Neural progenitor cell (in vitro differentiated cells): ENCODE results near the gene GULP1. TPM values are rescaled to one million over a fixed set of nuclear protein-coding genes. Genes with fewer than 3 reads are reported as not detected.

ENCODE experiments used
- DNase-seq: peaks from one replicate; pipeline ENCODE4 v3.0.0-alpha.2; 2016; ENCODE audit warnings: low spot score
- H2AFZ ChIP-seq: fragments of 200-600 bp; sonication (generic); replicated peaks from 2 replicates; pipeline ENCODE4 v1.6.1; 2016; ENCODE audit warnings: antibody characterized with exemption
- H3F3A ChIP-seq: fragments of 200-600 bp; sonication (generic); 2 replicates; pipeline ENCODE4 v1.6.1; 2016; ENCODE audit warnings: antibody characterized with exemption, low read depth
- H3K27ac ChIP-seq: fragments of 200-600 bp; sonication (generic); 2 replicates; pipeline ENCODE4 v1.5.1; 2016; ENCODE audit warnings: mild to moderate bottlenecking
- H3K27me3 ChIP-seq: fragments of 200-600 bp; sonication (generic); 2 replicates; pipeline ENCODE4 v1.6.1; 2016; ENCODE audit warnings: mild to moderate bottlenecking, moderate library complexity
- H3K36me3 ChIP-seq: fragments of 200-600 bp; sonication (generic); 2 replicates; pipeline ENCODE4 v1.5.1; 2016
- H3K4me1 ChIP-seq: fragments of 200-600 bp; sonication (generic); 2 replicates; pipeline ENCODE4 v1.6.1; 2016; ENCODE audit warnings: mixed run types
- H3K4me2 ChIP-seq: fragments of 200-600 bp; sonication (generic); 2 replicates; pipeline ENCODE4 v1.6.1; 2016
- H3K4me3 ChIP-seq: fragments of 200-600 bp; sonication (generic); 2 replicates; pipeline ENCODE4 v1.5.1; 2016
- H3K79me2 ChIP-seq: fragments of 200-600 bp; sonication (generic); 2 replicates; pipeline ENCODE4 v1.6.1; 2016; ENCODE audit warnings: low read depth
- H3K9ac ChIP-seq: fragments of 200-600 bp; sonication (generic); 2 replicates; pipeline ENCODE4 v1.6.1; 2016
- H3K9me3 ChIP-seq: fragments of 200-600 bp; sonication (generic); 2 replicates; pipeline ENCODE4 v1.5.1; 2016; ENCODE audit warnings: low read depth
- H4K20me1 ChIP-seq: fragments of 200-600 bp; sonication (generic); 2 replicates; pipeline ENCODE4 v1.6.1; 2016; ENCODE audit warnings: low read depth
- H3K27ac Mint-ChIP-seq: 3 replicates; pipeline ENCODE4 v1.8.0; 2021; ENCODE audit warnings: mixed read lengths
- H3K27me3 Mint-ChIP-seq: 2 replicates; pipeline ENCODE4 v1.8.0; 2022; ENCODE audit warnings: low read depth, mild to moderate bottlenecking, inconsistent platforms, moderate library complexity, mixed read lengths; ENCODE audit not compliant: insufficient read depth
- H3K36me3 Mint-ChIP-seq: 3 replicates; pipeline ENCODE4 v1.8.0; 2021; ENCODE audit warnings: mixed read lengths
- H3K4me1 Mint-ChIP-seq: 3 replicates; pipeline ENCODE4 v1.8.0; 2021; ENCODE audit warnings: mixed read lengths
- H3K4me3 Mint-ChIP-seq: 3 replicates; pipeline ENCODE4 v1.8.0; 2021; ENCODE audit warnings: mild to moderate bottlenecking, moderate library complexity, mixed read lengths
- H3K9me3 Mint-ChIP-seq: 3 replicates; pipeline ENCODE4 v1.8.0; 2020; ENCODE audit warnings: mixed read lengths
- EZH2 ChIP-seq: fragments of 200-600 bp; sonication (generic); IDR thresholded peaks from 2 replicates; pipeline ENCODE4 v1.6.1; 2017; ENCODE audit warnings: antibody characterized with exemption, mild to moderate bottlenecking, moderate library complexity
- EZH2phosphoT487 ChIP-seq: fragments of 200-600 bp; sonication (generic); IDR thresholded peaks from 2 replicates; pipeline ENCODE4 v1.6.1; 2017; ENCODE audit warnings: antibody characterized with exemption
- total RNA-seq: library from RNA; depleted of rRNA; stranded (reverse); fragments of >200 nt; gene quantifications from 2 replicates; pipeline ENCODE4 v1.2.3, GENCODE V29; 2015; ENCODE audit warnings: low replicate concordance
- TF ChIP-seq, protein P1 (sequence below): fragments of 200-600 bp; sonication (generic); IDR thresholded peaks from 2 replicates; pipeline ENCODE4 v1.5.1; 2017; ENCODE audit warnings: antibody characterized with exemption, mild to moderate bottlenecking

The GULP1 gene
- total RNA-seq, 1 donor from 2014 or later, result 154 TPM

DNA sequence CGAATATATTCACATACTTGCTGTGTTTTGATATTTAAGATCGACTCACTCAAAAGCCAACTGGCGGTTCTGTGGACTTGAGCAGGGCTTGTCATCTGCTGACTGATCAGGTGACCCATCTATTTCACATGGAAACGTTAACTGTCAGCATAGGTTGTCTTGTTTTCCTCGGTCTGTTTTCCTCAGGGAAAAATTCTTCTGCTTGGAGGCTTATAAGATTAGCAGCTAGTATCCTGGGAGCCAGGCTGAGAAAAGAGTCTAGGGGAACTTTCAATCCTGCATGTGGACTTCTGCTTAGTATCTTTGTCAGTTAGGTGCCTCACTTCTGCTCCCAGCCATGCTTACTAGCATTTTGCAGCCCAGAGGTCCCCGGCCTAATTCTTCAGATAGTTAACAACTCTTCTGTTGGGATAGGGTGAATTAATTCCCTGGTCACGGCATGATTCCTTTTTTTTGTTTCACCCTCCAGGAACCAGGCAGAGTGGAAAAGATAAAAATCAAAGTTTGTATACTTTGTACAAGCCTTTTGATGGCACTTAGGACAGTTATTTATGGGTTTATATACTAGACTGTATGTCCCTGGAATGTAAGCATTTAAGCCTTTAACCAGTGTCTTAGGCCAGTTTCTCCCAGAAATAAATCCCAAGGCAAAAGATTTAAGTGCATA, 226.0 kb downstream of the GULP1 start:
- Histone ChIP-seq H3K4me2 (peak overlapping the region; percentile 1), H3K79me2 (peaks cover 6% of the 10 kb centered on the region), H3K9me3 (no peaks in the 10 kb centered on the region), H3F3A (no peaks in the 10 kb centered on the region), H3K9ac (no peak overlapping the region), H4K20me1 (no peaks in the 10 kb centered on the region), H3K27me3 (no peaks in the 10 kb centered on the region), H3K27ac (no peak overlapping the region), H3K36me3 (no peaks in the 10 kb centered on the region), H2AFZ (no peak overlapping the region), H3K4me1 (peaks cover 8% of the 10 kb centered on the region), H3K4me3 (no peak overlapping the region)
- peak; percentile 37 for DNase-seq
- TF ChIP-seq, protein P1, sequence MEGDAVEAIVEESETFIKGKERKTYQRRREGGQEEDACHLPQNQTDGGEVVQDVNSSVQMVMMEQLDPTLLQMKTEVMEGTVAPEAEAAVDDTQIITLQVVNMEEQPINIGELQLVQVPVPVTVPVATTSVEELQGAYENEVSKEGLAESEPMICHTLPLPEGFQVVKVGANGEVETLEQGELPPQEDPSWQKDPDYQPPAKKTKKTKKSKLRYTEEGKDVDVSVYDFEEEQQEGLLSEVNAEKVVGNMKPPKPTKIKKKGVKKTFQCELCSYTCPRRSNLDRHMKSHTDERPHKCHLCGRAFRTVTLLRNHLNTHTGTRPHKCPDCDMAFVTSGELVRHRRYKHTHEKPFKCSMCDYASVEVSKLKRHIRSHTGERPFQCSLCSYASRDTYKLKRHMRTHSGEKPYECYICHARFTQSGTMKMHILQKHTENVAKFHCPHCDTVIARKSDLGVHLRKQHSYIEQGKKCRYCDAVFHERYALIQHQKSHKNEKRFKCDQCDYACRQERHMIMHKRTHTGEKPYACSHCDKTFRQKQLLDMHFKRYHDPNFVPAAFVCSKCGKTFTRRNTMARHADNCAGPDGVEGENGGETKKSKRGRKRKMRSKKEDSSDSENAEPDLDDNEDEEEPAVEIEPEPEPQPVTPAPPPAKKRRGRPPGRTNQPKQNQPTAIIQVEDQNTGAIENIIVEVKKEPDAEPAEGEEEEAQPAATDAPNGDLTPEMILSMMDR, result no peak
- TF ChIP-seq EZH2phosphoT487, result no peak
- no peak for TF ChIP-seq EZH2
- Mint-ChIP-seq H3K27me3 (peaks cover 2% of the 10 kb centered on the region), H3K4me1 (peaks cover 11% of the 10 kb centered on the region), H3K27ac (peak overlapping the region; percentile 62), H3K36me3 (peaks cover 16% of the 10 kb centered on the region), H3K9me3 (peaks cover 6% of the 10 kb centered on the region), H3K4me3 (no peak overlapping the region)

DNA sequence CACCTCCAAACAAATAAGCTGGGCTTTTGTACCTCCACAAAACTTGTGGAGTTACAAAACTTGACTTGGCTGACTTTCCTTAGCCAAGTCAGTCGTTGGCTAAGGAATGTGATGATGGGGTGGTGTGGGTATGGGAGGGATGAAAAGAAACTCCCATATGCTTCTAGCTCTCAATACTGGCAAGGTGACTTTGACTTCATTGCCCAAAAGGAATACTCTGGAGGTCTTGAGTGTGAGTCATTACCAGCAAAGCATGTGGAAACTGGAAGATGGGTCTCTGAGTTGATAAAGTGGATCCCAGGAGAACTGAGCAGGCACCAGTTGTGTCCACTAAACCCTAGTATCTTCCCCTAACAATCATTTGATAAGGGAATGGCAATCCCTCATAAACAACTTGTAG, 226.7 kb downstream of the GULP1 start:
- no peak overlapping the region for H3K4me2 ChIP-seq
- Mint-ChIP-seq H3K27ac (no peak overlapping the region), H3K9me3 (peaks cover 6% of the 10 kb centered on the region)

DNA sequence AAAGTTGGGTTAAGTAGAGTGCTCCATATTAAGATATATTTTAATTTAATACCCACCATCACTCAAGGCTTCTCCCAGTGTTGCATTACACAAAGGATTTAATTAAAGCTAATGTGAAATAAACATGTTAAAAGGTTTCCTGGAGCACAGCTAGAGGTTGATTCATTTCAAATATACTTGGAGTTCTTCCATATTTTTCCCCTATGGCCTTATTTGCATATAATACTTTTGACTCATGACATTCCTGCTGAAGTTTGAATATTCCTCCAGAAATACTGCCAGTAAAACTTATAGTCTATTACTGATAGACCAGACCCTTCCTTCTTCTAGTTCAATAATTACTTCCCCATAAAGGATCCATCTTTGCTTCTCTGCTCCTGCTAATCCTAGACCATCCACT, 227.5 kb downstream of the GULP1 start:
- Histone ChIP-seq H3K4me3 (no peak overlapping the region), H2AFZ (no peak overlapping the region), H4K20me1 (no peaks in the 10 kb centered on the region), H3K9me3 (no peaks in the 10 kb centered on the region), H3K79me2 (peaks cover 6% of the 10 kb centered on the region), H3K9ac (no peak overlapping the region), H3K27me3 (no peaks in the 10 kb centered on the region), H3K36me3 (no peaks in the 10 kb centered on the region), H3F3A (no peaks in the 10 kb centered on the region), H3K4me2 (no peak overlapping the region), H3K27ac (no peak overlapping the region), H3K4me1 (peaks cover 8% of the 10 kb centered on the region)
- Mint-ChIP-seq H3K27me3 (peaks cover 2% of the 10 kb centered on the region), H3K4me3 (no peak overlapping the region), H3K4me1 (peaks cover 11% of the 10 kb centered on the region), H3K36me3 (peaks cover 16% of the 10 kb centered on the region), H3K9me3 (peaks cover 6% of the 10 kb centered on the region), H3K27ac (no peak overlapping the region)
- TF ChIP-seq, protein P1, result no peak
- TF ChIP-seq EZH2phosphoT487, result no peak
- TF ChIP-seq EZH2, result no peak
- no peak for DNase-seq

More for the DNA sequence above, 226.7 kb downstream of the GULP1 start:
- peaks cover 16% of the 10 kb centered on the region for H3K36me3 Mint-ChIP-seq
- peaks cover 2% of the 10 kb centered on the region for H3K27me3 Mint-ChIP-seq
- Histone ChIP-seq H3F3A (no peaks in the 10 kb centered on the region), H3K27ac (no peak overlapping the region), H3K79me2 (peaks cover 6% of the 10 kb centered on the region), H4K20me1 (no peaks in the 10 kb centered on the region), H3K9me3 (no peaks in the 10 kb centered on the region), H3K27me3 (no peaks in the 10 kb centered on the region), H3K9ac (no peak overlapping the region), H2AFZ (no peak overlapping the region), H3K4me1 (peaks cover 8% of the 10 kb centered on the region), H3K4me3 (no peak overlapping the region), H3K36me3 (no peaks in the 10 kb centered on the region)
- H3K4me1 Mint-ChIP-seq, result peaks cover 11% of the 10 kb centered on the region
- TF ChIP-seq, protein P1, result no peak
- TF ChIP-seq EZH2phosphoT487 (no peak), EZH2 (no peak)
- no peak overlapping the region for H3K4me3 Mint-ChIP-seq
- no peak for DNase-seq
